ENCODE data around the gene BCL7B. TPM values are rescaled to one million over a fixed set of nuclear protein-coding genes. Genes with fewer than 3 reads are reported as not detected.
"Not testable (repeated sequence)": the region's sequence is repeated elsewhere in the genome, so short reads cannot be mapped to it uniquely, and the experiment has no call there.

Gene BCL7B
- total and polyA plus RNA-seq, 7 donors = 58.1 to 155 (median 114) TPM

DNA sequence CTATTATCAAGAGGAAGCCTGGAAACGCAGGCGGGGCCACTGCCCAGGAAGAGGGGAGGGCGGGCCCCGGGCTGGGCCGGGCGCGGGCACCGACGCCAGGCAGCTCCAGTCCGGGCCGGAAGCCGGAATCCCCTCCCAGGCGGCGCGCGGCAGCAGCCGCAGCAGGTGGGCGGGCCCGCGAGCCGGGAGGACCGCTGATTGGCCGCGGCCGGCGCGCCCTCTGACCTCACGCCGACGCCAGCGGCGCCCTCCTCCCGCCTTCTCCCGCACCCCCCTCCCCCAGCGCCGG, 438 bp downstream of the BCL7B start:
- peak overlapping the region; percentile 83 to 95 (median 90) for H3K4me3 ChIP-seq
- TF ChIP-seq EP300 (IDR thresholded peaks at IDR 0.05) = no peak
- peak in 1 of 4 donors; percentile 61 for TF ChIP-seq POLR2AphosphoS5 (IDR thresholded peaks at IDR 0.05)
- 0 to 1% methylated on average over 36 of the region's 36 CpGs for WGBS, 2 donors
- intact Hi-C loops (cut with DNase I) = loop anchor here (1.0 kb wide), 2 partner anchors 21 to 35 kb away; partner anchors contain the start of genes BAZ1B and TBL2
- DNase-seq = peak; percentile 96
- no peaks in the 10 kb centered on the region for H3K27me3 ChIP-seq
- H3K36me3 ChIP-seq = peaks cover 0 to 21% (median 8%) of the 10 kb centered on the region in 4 donors
- H3K4me1 ChIP-seq = peaks cover 0 to 37% (median 24%) of the 10 kb centered on the region in 4 donors
- H3K9me3 ChIP-seq = no peaks in the 10 kb centered on the region
- peak overlapping the region; percentile 97 to 100 (median 100) for H3K27ac ChIP-seq

GRCh38 chr7:73556208-73557107, 1.0 kb downstream of the BCL7B start:
- Histone ChIP-seq H3K36me3 (peaks cover 5 to 27% (median 11%) of the 10 kb centered on the region in 4 donors), H3K27ac (peak overlapping the region; percentile 97 to 100 (median 100)), H3K27me3 (no peaks in the 10 kb centered on the region), H3K4me3 (peak overlapping the region; percentile 83 to 95 (median 90)), H3K4me1 (peaks cover 0 to 37% (median 24%) of the 10 kb centered on the region in 4 donors), H3K9me3 (no peaks in the 10 kb centered on the region)
- WGBS, 2 donors = 5 to 21% methylated on average over 28 of the region's 28 CpGs
- intact Hi-C loops (cut with DNase I) = loop anchor here (1.0 kb wide), 2 partner anchors 22 to 34 kb away; partner anchors contain the start of genes BAZ1B and TBL2
- TF ChIP-seq CTCF (IDR thresholded peaks at IDR 0.05) (no peak), POLR2A (IDR thresholded peaks at IDR 0.05) (peak; percentile 18 to 32), POLR2AphosphoS5 (IDR thresholded peaks at IDR 0.05) (peak in 3 of 4 donors; percentile 40 to 72 (median 64)), EP300 (IDR thresholded peaks at IDR 0.05) (no peak)
- no peak for DNase-seq

- Histone ChIP-seq H3K9me3 (no peaks in the 10 kb centered on the region), H3K27me3 (no peaks in the 10 kb centered on the region), H3K27ac (peak overlapping the region; percentile 97 to 100 (median 100)), H3K4me3 (peak overlapping the region in 3 of 4 donors; percentile 83 to 95 (median 87)), H3K4me1 (peaks cover 0 to 37% (median 24%) of the 10 kb centered on the region in 4 donors), H3K36me3 (peaks cover 9 to 35% (median 16%) of the 10 kb centered on the region in 4 donors)
- no peak for DNase-seq
- 19 to 63% methylated on average over 6 of the region's 6 CpGs for WGBS, 2 donors
- no peak for TF ChIP-seq POLR2AphosphoS5 (IDR thresholded peaks at IDR 0.05)
- TF ChIP-seq POLR2A (IDR thresholded peaks at IDR 0.05) = no peak
- no peak for TF ChIP-seq CTCF (IDR thresholded peaks at IDR 0.05)
- TF ChIP-seq EP300 (IDR thresholded peaks at IDR 0.05) = no peak
- intact Hi-C loops (cut with DNase I) = no loop called here
Measured at GRCh38 chr7:73555411-73555982, 2.0 kb downstream of the BCL7B start.

DNA sequence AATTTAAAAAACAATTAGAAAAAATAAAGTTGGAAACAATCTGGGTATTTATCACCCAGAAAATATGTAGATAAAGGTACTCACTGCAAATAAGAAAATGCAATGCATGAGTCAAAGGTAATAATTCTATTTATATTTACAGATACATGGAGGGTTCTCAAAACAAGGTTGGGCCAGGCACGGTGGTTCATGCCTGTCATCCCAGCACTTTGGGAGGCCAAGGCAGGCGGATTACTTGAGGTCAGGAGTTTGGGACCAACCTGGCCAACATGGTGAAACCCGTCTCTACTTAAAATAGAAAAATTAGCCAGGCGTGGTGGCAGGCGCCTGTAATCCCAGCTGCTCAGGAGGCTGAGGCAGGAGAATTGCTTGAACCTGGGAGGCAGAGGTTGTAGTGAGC, 7.4 kb downstream of the BCL7B start:
- Histone ChIP-seq H3K4me1 (peaks cover 0 to 17% (median 8%) of the 10 kb centered on the region in 4 donors), H3K36me3 (peaks cover 9 to 70% (median 16%) of the 10 kb centered on the region in 4 donors)
- WGBS, 2 donors = 86 to 88% methylated on average over 5 of the region's 5 CpGs
- H3K9me3 ChIP-seq; intact Hi-C loops (cut with DNase I); H3K27ac ChIP-seq; DNase-seq; H3K4me3 ChIP-seq; H3K27me3 ChIP-seq: not testable (repeated sequence)

GRCh38 chr7:73549176-73549575, 8.3 kb downstream of the BCL7B start:
- WGBS, 2 donors = 90 to 92% methylated on average over 4 of the region's 4 CpGs
- H3K36me3 ChIP-seq = peaks cover 9 to 68% (median 16%) of the 10 kb centered on the region in 4 donors
- H3K27ac ChIP-seq = no peak overlapping the region
- intact Hi-C loops (cut with DNase I) = no loop called here
- H3K27me3 ChIP-seq = no peaks in the 10 kb centered on the region
- no peaks in the 10 kb centered on the region for H3K9me3 ChIP-seq
- H3K4me1 ChIP-seq = peaks cover 0 to 8% (median 1%) of the 10 kb centered on the region in 4 donors
- no peak overlapping the region for H3K4me3 ChIP-seq
- no peak for DNase-seq
- TF ChIP-seq POLR2AphosphoS5 (IDR thresholded peaks at IDR 0.05) = no peak
- TF ChIP-seq POLR2A (IDR thresholded peaks at IDR 0.05) = no peak
- no peak for TF ChIP-seq CTCF (IDR thresholded peaks at IDR 0.05)
- TF ChIP-seq EP300 (IDR thresholded peaks at IDR 0.05) = no peak

Data from sigmoid colon (tissue), 7 donors.